T follicular helper cell (primary cell): ENCODE measurements around the gene AASS.

Experiments used
- DNase-seq: peaks from one replicate; pipeline ENCODE4 v3.0.0-alpha.2; 2020; ENCODE audit warnings: low read depth

The AASS gene

DNA sequence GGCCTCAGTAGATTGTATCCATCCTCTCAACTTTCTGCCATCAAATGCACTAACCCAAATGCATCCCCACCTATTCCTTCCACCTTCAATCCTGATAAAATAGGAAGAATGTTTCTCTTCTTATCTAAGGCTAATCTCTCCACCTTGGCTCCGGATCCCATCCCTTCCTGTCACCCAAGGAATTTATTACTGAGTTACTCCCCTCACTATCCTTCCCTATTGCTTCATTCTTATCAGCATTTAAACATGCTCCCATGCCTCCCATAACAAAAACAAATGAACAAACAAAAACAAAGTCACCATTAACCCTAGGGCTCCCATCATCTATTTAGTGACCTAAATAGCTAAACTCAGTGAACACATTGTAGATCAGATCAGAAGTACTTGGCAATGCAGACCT is 25.3 kb downstream of the AASS start:
- DNase-seq, result no peak

DNA sequence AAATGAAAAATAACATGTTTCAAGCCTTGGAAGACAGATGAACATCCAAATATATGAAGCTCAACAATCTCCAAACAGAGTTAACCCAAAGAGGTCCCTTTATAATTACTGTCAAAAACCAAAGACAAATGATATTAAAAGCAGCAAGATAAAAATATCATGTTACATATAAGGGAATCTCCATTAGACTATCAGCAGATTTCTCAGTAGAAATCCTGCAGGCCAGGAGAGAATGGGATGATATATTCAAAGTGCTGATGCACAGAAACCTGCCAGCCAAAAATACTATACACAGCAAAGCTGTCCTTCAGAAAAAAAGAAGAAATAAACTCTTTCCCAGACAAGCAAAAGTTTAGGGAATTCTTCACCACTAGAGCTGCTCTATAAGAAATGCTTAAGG is 41.0 kb downstream of the AASS start:
- no peak for DNase-seq

DNA sequence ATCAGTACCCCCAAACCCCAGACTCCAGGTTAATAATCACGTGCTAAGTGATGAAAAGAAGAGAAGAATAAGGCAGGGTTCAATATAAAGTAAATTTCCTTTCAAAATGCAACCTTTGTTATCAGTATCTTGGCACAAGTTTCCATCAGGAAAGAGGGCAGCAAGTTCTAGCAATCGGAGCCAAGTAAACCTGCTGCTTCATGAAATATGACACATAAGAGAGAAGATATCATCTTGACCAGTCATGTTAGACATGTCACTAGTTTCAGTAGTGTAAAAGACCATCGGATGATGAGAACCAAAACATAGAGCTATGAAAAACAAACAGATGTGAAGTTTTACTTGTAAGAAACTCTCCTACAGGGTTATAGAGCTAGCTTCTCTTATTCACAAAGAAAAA is 44.0 kb downstream of the AASS start:
- no peak for DNase-seq

DNA sequence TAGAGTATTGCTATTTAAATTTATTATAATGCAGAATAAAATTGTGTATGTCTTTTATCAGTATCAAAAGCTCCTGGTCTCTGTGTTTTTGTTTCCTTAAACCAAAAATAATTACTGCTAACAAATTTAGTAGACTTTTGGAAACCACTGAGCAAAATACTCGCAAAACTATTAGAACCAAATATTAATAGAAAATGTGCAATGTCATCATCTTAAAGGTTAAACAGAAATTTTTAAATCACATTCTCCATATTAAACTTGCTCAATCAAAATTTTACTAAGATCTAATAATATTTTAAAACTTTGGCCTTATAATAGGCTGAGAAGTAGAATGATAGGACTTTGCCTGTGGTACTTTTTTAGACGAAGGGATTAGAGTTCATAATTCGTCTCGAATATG is 48.4 kb downstream of the AASS start:
- no peak for DNase-seq

DNA sequence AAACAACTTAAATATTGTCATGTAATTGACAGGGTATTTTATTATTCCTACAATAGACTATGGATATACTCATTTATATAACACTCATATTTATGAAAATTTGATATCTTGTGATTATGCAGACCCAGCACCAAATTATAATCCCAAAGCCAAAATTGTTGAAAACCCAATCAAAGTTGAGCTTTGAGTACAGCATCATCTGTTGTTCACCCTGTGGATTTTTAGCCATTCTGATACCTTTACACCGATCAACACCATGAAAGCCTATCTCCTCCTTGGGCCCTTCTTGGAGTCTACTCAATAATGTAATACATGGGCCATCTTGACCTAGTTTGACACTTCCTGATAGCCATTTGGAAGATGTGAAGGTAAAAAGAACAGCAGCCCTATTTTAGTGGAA is 49.5 kb downstream of the AASS start:
- DNase-seq, result no peak

DNA sequence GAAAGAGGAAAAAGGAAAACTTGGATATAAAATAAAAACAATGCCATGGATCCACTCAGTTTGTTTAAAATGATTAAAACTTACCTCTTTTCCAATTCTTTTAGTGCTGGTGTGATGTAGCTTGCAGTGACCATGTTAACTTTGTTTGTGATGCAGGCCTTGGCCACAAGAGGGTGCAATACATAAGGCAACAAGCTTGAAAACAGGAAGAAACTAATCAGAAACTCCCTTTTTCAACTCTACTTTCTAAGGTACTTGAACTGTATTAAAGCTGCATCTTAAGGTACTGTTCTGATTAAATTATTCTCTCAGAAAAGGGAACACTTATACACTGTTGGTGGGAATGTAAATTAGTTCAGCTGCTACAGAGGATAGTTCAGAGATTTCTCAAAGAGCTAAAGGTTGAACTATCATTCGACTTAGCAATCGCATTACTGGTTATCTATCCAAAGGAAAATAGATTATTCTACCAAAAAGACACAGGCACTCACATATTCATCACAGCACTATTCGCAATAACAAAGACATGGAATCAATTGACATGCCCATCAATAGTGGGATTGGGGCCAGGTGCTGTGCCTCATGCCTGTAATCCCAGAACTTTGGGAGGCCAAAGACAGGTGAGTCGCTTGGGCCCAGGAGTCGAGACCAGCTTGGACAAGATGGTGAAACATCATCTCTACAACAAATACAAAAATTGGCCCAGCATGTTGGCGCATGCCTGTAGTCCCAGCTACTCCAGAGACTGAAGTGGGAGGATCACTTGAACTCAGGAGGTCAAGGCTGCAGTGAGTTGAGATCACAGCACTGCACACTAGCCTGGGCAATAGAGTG is 50.9 kb downstream of the AASS start:
- DNase-seq, result peak; percentile 32

DNA sequence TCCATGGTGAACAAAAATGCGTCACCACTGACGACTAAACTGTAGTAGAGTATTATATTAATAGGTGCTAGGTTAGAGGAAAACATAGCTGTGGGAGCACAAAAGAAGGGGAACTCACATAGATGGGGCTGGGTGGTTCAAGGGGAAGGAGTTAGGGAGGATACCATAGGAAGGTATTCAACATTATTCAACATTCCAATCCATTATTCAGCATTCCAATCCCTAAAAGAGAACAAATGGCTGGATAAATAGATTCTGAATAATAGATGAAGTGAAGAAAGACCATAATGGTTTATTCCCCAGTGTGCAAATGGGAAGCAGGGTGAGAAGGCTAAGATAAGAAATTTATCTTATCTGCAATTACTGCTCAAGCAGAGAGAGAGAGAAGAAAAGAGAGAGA is 61.4 kb downstream of the AASS start:
- DNase-seq, result no peak

DNA sequence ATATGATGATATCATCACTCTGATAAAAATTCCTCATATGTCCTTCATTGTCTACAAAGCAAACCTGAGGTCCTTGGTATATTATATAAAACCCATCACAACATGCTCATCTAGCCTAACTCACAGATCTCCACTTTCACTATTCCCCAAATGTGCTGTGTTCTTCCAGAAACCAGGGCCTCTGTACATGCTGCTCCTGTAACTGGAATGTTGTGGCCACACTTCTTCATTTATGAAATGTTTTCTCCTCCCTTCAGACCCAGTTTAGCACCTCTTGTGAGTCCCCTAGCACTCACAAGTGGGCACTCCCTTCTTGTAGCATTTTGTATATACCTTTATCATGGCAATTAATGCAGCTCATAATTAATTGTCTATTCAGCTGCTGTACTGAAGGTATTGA is 61.9 kb downstream of the AASS start:
- DNase-seq, result no peak

DNA sequence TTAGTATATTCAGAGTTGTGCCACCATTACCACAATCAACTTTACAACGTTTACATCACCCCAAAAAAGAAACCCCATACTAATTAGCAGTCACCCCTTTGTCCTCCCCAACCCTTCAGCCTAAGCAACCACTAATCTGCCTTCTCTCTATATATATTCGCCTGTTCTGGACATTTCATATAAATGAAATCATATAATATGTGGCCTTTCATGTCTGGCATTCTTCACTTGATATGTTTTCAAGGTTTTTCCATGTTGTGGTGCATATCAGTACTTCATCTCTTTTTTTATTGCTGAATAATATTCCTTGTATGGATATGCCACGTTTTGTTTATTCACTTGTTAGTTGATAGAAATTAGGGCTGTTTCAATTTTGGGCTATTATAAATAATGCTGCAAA is 70.4 kb downstream of the AASS start:
- no peak for DNase-seq

DNA sequence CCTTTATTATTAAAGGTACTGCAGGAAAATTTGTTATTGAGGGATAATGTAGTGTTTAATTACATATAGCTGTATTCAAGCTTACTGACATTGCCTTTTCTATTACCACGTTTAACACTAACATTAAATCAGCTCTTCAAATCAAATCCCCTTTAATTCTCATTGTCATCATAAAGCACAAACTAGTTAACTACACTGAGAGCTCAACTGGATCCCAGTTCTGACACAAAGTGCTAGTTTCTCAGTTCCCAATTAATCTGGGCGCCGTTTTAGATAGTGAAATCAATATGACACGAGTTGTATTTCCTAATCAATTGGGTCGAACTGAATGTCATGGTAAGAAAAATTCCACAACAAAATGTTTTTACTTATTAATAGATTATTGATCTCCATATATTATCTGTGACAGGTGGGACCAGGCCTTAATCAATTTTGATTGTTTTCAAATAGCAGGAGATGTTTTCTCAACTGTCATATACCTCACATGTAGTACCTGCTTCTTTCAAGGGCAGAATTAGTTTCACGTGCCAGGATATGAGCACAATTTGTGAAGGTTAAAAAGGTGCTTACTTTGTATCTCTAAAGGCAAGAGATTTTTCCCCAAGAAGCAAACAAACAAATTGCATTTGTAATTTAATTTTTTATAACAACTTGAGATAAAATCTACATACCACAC is 71.0 kb downstream of the AASS start:
- DNase-seq, result no peak

DNA sequence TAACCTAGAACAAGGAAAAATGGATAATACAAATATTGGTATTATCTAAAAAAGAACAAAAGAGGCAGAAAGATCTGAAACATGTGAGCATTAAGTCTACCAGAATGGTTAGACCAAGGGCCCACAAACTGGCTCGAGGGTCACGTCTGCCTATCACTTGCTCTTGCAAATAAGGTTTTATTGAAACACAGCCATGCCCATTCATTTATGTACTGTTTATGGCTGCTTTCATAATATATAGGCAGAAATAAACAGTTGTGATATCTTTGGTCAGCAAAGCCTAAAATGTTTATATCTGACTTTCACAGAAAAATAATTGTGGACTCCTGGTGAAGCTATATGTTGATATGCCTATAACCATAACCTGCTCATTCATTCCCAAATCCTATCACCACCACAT is 71.8 kb downstream of the AASS start:
- no peak for DNase-seq

DNA sequence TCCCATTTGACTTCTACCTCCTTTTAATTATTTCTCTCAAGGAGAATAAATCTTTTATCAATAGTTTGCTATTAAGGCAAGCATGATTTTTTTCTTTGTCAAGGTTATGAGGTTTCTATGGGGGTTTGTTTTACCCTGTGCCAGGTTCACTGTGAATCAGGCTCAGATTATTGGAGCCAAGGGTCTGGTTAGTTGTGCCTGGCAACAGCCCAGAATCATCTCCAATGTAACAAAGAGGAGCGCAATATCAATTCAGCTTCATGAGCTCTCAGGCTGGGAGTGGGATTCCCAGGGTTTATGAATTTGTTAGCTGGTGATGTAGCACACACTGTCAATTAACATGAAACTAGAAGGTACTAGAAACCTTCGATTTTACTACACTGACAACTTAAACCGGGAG is 73.2 kb downstream of the AASS start:
- no peak for DNase-seq

DNA sequence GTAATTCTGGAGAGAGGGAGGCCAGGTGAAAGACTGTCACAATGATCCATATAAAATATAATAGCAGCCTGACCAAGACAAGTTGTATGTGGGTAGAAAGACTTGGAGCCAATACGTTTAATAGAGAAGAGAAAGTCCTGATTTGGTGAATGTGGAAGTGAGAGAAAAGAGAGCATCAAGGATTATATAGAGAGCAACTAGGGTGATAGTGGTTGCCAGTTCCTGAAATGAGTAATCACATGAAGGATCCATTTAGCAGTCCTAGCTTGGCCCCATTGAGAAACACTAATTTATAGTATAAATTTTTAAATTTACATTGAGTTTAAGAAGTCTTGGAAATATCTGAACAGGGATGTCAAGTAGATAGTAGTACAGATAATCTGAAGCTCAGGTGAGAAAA is 74.0 kb downstream of the AASS start:
- DNase-seq, result no peak

DNA sequence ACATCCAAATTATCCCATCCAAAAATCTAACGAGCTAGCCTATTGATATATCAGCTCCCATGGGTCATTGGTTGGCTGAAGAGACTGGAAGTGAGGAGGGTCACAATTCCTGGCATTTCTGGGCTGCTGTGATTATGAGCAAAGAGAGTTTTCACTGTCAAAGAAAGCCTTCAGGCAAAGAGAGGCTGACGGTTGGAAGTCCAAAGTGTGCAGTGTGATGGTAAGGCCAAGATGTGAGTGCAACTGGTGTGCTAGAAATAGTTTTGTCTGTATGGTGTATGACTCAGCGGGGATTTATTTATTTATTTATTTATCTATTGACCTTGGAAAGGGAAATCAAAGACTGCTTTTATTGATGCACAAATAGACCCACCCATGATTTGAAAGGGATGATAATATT is 75.0 kb downstream of the AASS start:
- DNase-seq, result no peak

DNA sequence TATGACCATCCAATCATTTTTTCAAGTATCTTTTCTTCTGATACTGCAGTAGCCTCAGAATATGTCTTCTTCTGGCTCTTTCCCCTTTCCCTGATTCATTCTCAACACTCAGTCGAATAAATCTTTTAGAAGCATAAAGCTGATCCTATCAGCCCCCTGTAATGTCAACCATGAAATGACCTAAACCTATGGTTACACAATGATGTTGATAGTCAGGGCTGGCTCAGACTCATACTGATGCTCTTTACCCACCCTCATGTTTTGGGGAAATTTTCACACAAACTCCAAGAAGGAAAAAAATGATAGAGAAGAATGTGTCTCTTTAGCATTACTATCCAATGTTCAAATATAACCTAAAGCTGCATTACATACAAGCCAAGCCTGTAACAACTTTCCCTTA is 76.0 kb downstream of the AASS start:
- DNase-seq, result no peak

DNA sequence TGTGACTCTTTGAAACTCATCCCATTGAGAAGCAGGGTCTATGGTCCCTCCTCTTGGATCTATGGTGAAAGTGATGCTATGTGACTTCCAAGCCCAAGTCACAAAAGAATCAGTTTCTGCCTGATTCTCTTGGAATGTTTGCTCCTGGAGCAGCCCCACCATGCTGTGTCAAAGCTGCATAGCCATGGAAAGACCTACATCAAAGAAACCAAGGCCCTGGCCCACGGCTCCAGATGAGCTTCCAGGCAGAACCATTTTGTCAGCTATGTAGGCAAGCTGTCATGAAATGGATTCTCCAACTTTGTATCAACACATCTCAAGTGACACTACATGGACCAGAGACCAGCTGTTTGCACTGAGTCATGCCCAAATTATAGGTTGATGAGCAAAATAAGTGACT is 77.0 kb downstream of the AASS start:
- no peak for DNase-seq

DNA sequence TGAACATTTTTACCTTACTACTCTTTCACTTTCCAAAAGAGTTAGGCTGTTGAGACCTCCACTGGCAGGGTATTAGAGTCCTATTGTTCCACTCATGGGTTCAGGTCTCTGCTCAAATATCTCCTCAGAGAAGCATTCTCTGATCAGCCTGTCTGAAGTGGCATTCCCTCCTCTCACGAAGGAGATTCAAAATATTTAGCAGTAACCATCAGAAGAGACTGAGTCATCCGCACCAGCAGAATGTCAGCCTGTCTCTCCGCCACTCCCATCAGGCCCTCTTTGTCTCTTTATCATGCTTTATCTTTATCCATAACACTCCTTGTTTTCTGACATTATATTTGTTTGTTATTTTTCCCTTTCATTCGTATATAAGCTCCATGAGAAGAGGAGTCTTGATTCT is 79.1 kb downstream of the AASS start:
- no peak for DNase-seq

DNA sequence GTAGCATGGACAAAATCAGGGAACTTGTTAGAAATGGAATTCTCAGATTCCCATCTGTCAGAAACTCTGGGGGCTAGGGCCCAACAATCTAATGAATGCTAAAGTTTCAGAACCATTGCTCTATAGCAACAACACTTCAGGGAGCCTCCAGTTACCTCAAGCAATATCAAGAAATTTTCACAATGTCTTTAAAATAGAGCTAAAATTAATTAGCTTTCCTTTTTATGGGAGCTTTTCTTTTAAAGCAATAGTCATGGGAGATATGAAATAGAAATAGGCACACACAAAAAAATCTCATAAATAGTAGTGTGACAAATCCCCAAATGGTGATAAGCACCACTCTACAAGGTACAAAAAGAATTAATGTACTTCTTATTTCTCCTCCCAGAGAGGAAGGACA is 80.9 kb downstream of the AASS start:
- no peak for DNase-seq

DNA sequence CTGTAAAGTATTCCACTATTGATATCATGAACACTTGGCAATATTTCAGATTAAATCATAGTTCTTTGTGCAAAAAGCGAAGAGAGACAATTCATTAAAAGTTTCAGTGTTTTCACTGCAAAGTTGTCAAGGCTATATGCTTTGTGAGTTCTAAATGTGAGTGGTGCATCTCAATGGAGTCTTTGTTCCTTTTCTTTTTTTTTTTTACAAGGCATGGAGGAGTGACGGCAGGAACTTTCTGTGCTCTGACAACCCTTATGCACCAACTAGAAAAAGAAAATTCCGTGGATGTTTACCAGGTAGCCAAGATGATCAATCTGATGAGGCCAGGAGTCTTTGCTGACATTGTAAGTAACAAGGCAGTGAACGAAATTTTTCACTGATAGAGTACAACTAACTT is 84.5 kb downstream of the AASS start:
- DNase-seq, result no peak

DNA sequence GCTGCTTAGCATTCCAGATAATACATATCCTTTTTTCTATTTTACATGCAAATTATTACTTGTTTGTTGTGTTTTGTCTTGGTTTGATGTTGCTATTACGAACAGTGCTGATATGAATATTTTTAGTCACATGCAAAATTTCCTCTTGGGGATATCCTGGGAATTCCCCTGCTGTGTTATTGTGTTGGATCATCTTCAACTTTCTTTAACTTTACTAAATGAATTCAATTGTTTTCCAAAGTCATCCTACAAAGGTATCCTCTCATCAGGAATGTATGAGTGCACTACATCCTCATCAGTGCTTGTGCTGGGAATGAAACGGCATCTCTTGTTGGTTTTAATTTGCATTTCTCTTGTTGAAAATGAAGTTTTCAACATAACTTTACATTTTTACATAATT is 87.1 kb downstream of the AASS start:
- no peak for DNase-seq

DNA sequence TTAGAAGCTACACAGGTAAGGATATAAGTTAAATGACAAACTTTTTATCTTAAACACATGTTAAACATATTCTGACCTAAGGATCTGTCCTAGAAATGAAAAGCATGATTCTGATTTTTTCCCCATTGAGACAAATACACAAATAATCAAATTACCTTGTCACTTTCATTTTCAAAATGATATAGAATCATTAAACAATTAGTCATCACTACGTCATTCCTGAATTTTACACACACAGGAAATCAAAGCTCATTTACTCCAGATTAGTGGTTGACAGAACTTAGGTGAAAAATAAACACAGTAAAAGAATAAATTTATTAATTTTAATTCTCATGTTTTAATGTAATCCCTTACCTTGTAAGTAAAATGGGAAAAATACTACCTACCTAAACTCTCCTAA is 89.0 kb downstream of the AASS start:
- no peak for DNase-seq

DNA sequence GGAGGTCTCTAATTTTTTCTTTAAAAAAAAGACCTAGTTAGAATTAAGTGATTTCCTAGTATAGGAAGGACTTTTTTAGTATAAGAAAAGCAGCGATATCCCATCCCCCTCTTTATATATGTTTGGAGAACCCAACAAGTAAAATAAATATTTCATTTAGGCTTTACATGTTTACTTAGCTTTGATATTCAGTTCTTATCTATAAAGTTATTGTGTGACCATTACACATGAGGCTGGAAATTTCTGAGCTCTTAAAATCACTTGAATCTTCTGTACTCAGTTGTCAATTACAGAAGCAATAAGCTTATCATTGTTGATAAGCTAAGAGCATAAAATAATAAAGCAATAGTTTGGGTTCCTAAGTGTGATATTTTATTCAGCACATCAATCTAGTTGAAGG is 89.7 kb downstream of the AASS start:
- DNase-seq, result no peak

DNA sequence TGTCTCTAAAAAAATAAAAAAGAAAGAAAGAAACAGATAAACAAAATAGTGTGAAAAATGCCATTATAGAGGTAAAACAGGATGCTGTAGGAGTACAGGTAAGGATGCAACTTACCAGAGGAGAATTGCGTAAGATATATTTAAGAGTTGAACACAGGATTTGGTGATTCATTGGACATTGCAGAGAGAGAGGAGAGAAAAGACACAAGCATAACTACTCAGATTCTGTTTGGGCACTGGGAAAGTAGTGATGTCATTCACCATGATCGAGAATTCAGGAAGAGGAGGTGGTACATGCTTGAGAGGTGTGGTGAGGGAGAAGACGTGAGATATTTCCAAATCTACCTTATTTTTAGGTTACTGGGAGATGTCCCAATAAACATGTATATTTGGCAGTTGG is 97.6 kb downstream of the AASS start:
- no peak for DNase-seq

DNA sequence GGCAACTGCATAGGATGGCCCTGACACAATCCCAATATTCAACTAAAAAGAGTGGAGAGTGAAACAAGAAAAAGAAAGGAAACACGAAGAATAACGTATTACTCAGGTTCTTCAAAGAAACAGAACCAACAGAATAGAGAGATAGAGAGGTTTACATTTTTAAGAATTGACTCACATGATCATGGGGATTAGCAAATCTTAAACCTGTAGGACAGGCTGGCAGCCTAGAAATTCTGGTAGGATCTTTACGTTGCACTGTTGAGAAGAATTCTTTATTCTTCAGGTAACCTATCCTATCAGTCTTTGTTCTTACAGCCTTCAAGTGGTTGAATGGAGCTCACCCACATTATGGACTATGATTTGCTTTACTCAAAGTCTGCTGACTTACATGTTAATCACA is 103.9 kb downstream of the AASS start:
- DNase-seq, result no peak
